Esophagus muscularis mucosa (tissue), 3 donors: ENCODE results near the gene ENPP3.

Experiments
- CTCF ChIP-seq, 3 experiments: fragments of 200-600 bp in 2 of 3; fragments of 450-650 bp in 1 of 3; sonication (generic) in 2 of 3; IDR thresholded peaks; one replicate each; pipeline ENCODE4 v1.5.1; 2017 to 2019; ENCODE audit warnings: antibody characterized with exemption in 3 of 3, mild to moderate bottlenecking in 2 of 3, moderate library complexity in 1 of 3
- EP300 ChIP-seq: sonication (generic); formaldehyde crosslinking; IDR thresholded peaks from one replicate; pipeline ENCODE4 v1.6.1; 2017; ENCODE audit warnings: antibody characterized with exemption

- no peak for TF ChIP-seq EP300
- TF ChIP-seq CTCF (IDR thresholded peaks at IDR 0.05), result no peak
Measured at GRCh38 chr6:131615275-131615674, 21.8 kb upstream of the ENPP3 start.
